Hepatocyte (in vitro differentiated cells): ENCODE measurements around the gene RAPSN.

Experiments used
- CTCF ChIP-seq: fragments of 200-600 bp; sonication (generic); IDR thresholded peaks from 2 replicates; pipeline ENCODE4 v1.5.1; 2016; ENCODE audit warnings: antibody characterized with exemption, mild to moderate bottlenecking; ENCODE audit not compliant: poor library complexity
- EZH2 ChIP-seq: fragments of 200-600 bp; sonication (generic); IDR thresholded peaks from 2 replicates; pipeline ENCODE4 v1.6.1; 2016; ENCODE audit warnings: antibody characterized with exemption, mild to moderate bottlenecking, borderline replicate concordance
- EZH2phosphoT487 ChIP-seq: fragments of 200-600 bp; sonication (generic); IDR thresholded peaks from one replicate; pipeline ENCODE4 v1.6.1; 2018; ENCODE audit warnings: antibody characterized with exemption, mild to moderate bottlenecking, low read depth, moderate library complexity; ENCODE audit not compliant: unreplicated experiment, severe bottlenecking

GRCh38 chr11:47437746-47438418 lies 11.1 kb downstream of the RAPSN start:
- TF ChIP-seq EZH2 (no peak), CTCF (no peak), EZH2phosphoT487 (no peak)
